HTR-8/SVneo (cell line): ENCODE results near the gene BRD2.

Experiments
- DNase-seq: peaks from one replicate; pipeline ENCODE4 v3.0.0; 2011; ENCODE audit warnings: low spot score, mixed read lengths; ENCODE audit not compliant: insufficient read length
- FAIRE-seq: peaks from 2 replicates; lab custom pipeline; 2011; peaks lifted over from hg19 to GRCh38; lab: Jason Lieb, UNC

Gene BRD2

GRCh38 chr6:33019372-33019771, 51.0 kb downstream of the BRD2 start:
- DNase-seq, result no peak
- FAIRE-seq, result no peak

- no peak for FAIRE-seq
- DNase-seq, result no peak
Measured at GRCh38 chr6:33021917-33022316, 53.5 kb downstream of the BRD2 start.

- DNase-seq (no peak), FAIRE-seq (no peak)
Measured at GRCh38 chr6:33023536-33023935, 55.1 kb downstream of the BRD2 start.

- FAIRE-seq (no peak), DNase-seq (no peak)
Measured at GRCh38 chr6:33024521-33024920, 56.1 kb downstream of the BRD2 start.

GRCh38 chr6:33028220-33028849, 59.9 kb downstream of the BRD2 start:
- DNase-seq (no peak), FAIRE-seq (no peak)

GRCh38 chr6:33029328-33030184, 61.2 kb downstream of the BRD2 start:
- FAIRE-seq (no peak), DNase-seq (no peak)

GRCh38 chr6:33030245-33030644, 61.9 kb downstream of the BRD2 start:
- no peak for FAIRE-seq
- no peak for DNase-seq
